ENCODE data around the gene TSPAN17.

Gene TSPAN17

GRCh38 chr5:176676361-176676824, 29.1 kb downstream of the TSPAN17 start:
- Mint-ChIP-seq H3K4me3 (no peak overlapping the region), H3K27me3 (peaks cover 55 to 74% of the 10 kb centered on the region in 2 donors), H3K36me3 (ENCODE audit: insufficient read depth) (peaks cover 3% of the 10 kb centered on the region), H3K4me1 (ENCODE audit: low read depth in 2 of 2) (peaks cover 0 to 2% of the 10 kb centered on the region in 2 donors), H3K27ac (no peak overlapping the region), H3K9me3 (no peaks in the 10 kb centered on the region)
- DNase-seq (no peak), ATAC-seq (replicated peaks) (no peak)

GRCh38 chr5:176677209-176677939, 30.1 kb downstream of the TSPAN17 start:
- Mint-ChIP-seq H3K36me3 (ENCODE audit: insufficient read depth) (peaks cover 2% of the 10 kb centered on the region), H3K27me3 (peaks cover 55 to 72% of the 10 kb centered on the region in 2 donors), H3K4me1 (ENCODE audit: low read depth in 2 of 2) (peaks cover 0 to 2% of the 10 kb centered on the region in 2 donors), H3K4me3 (no peak overlapping the region), H3K27ac (peak overlapping the region in 1 of 2 donors; percentile 38), H3K9me3 (no peaks in the 10 kb centered on the region)
- no peak for DNase-seq
- ATAC-seq (replicated peaks) = no peak

GRCh38 chr5:176678584-176678983, 31.3 kb downstream of the TSPAN17 start:
- ATAC-seq (replicated peaks) = no peak
- H3K4me3 Mint-ChIP-seq = no peak overlapping the region
- no peak for DNase-seq
- peaks cover 0 to 2% of the 10 kb centered on the region in 2 donors for H3K4me1 Mint-ChIP-seq (ENCODE audit: low read depth in 2 of 2)
- no peak overlapping the region for H3K27ac Mint-ChIP-seq
- no peaks in the 10 kb centered on the region for H3K9me3 Mint-ChIP-seq
- H3K36me3 Mint-ChIP-seq (ENCODE audit: insufficient read depth) = no peaks in the 10 kb centered on the region
- peaks cover 61 to 72% of the 10 kb centered on the region in 2 donors for H3K27me3 Mint-ChIP-seq

- ATAC-seq (replicated peaks) (no peak), DNase-seq (no peak)
- H3K36me3 Mint-ChIP-seq (ENCODE audit: insufficient read depth) = no peaks in the 10 kb centered on the region
- H3K9me3 Mint-ChIP-seq = no peaks in the 10 kb centered on the region
- no peak overlapping the region for H3K27ac Mint-ChIP-seq
- H3K4me3 Mint-ChIP-seq = no peak overlapping the region
- peaks cover 0 to 2% of the 10 kb centered on the region in 2 donors for H3K4me1 Mint-ChIP-seq (ENCODE audit: low read depth in 2 of 2)
- H3K27me3 Mint-ChIP-seq = peaks cover 69 to 75% of the 10 kb centered on the region in 2 donors
These were observed 32.3 kb downstream of the TSPAN17 start for GRCh38 chr5:176679365-176680225.

GRCh38 chr5:176680226-176680563, 32.9 kb downstream of the TSPAN17 start:
- Mint-ChIP-seq H3K9me3 (peaks cover 2 to 5% of the 10 kb centered on the region in 2 donors), H3K27ac (no peak overlapping the region), H3K36me3 (ENCODE audit: insufficient read depth) (no peaks in the 10 kb centered on the region), H3K4me1 (ENCODE audit: low read depth in 2 of 2) (peaks cover 0 to 2% of the 10 kb centered on the region in 2 donors), H3K27me3 (peaks cover 74 to 81% of the 10 kb centered on the region in 2 donors), H3K4me3 (no peak overlapping the region)
- DNase-seq (no peak), ATAC-seq (replicated peaks) (no peak)

- no peak for DNase-seq
- ATAC-seq (replicated peaks) = no peak
- Mint-ChIP-seq H3K27me3 (peaks cover 74 to 75% of the 10 kb centered on the region in 2 donors), H3K27ac (no peak overlapping the region), H3K4me1 (ENCODE audit: low read depth in 2 of 2) (peaks cover 0 to 2% of the 10 kb centered on the region in 2 donors), H3K4me3 (no peak overlapping the region), H3K36me3 (ENCODE audit: insufficient read depth) (no peaks in the 10 kb centered on the region), H3K9me3 (peaks cover 3 to 6% of the 10 kb centered on the region in 2 donors)
These were observed 34.8 kb downstream of the TSPAN17 start for GRCh38 chr5:176682016-176682531.

- H3K9me3 Mint-ChIP-seq = peaks cover 3 to 6% of the 10 kb centered on the region in 2 donors
- no peak overlapping the region for H3K27ac Mint-ChIP-seq
- no peak for DNase-seq
- no peak for ATAC-seq (replicated peaks)
- H3K4me1 Mint-ChIP-seq (ENCODE audit: low read depth in 2 of 2) = no peaks in the 10 kb centered on the region
- no peaks in the 10 kb centered on the region for H3K36me3 Mint-ChIP-seq (ENCODE audit: insufficient read depth)
- H3K27me3 Mint-ChIP-seq = peaks cover 54 to 56% of the 10 kb centered on the region in 2 donors
- H3K4me3 Mint-ChIP-seq = no peak overlapping the region
These were observed 37.7 kb downstream of the TSPAN17 start for GRCh38 chr5:176685010-176685409.

GRCh38 chr5:176687247-176687646, 40.0 kb downstream of the TSPAN17 start:
- Mint-ChIP-seq H3K9me3 (peaks cover 3 to 6% of the 10 kb centered on the region in 2 donors), H3K27me3 (peaks cover 58 to 61% of the 10 kb centered on the region in 2 donors), H3K36me3 (ENCODE audit: insufficient read depth) (no peaks in the 10 kb centered on the region), H3K27ac (no peak overlapping the region), H3K4me1 (ENCODE audit: low read depth in 2 of 2) (no peaks in the 10 kb centered on the region), H3K4me3 (no peak overlapping the region)
- DNase-seq (no peak), ATAC-seq (replicated peaks) (no peak)

GRCh38 chr5:176687881-176688280, 40.6 kb downstream of the TSPAN17 start:
- Mint-ChIP-seq H3K27me3 (peaks cover 58 to 61% of the 10 kb centered on the region in 2 donors), H3K27ac (no peak overlapping the region), H3K4me3 (no peak overlapping the region), H3K9me3 (peaks cover 3 to 6% of the 10 kb centered on the region in 2 donors), H3K36me3 (ENCODE audit: insufficient read depth) (no peaks in the 10 kb centered on the region), H3K4me1 (ENCODE audit: low read depth in 2 of 2) (no peaks in the 10 kb centered on the region)
- DNase-seq (no peak), ATAC-seq (replicated peaks) (no peak)

GRCh38 chr5:176690911-176691310, 43.6 kb downstream of the TSPAN17 start:
- peak overlapping the region in 1 of 2 donors; percentile 4 for H3K27ac Mint-ChIP-seq
- H3K36me3 Mint-ChIP-seq (ENCODE audit: insufficient read depth) = no peaks in the 10 kb centered on the region
- no peaks in the 10 kb centered on the region for H3K9me3 Mint-ChIP-seq
- no peak for ATAC-seq (replicated peaks)
- no peaks in the 10 kb centered on the region for H3K4me1 Mint-ChIP-seq (ENCODE audit: low read depth in 2 of 2)
- no peak overlapping the region for H3K4me3 Mint-ChIP-seq
- peaks cover 60 to 67% of the 10 kb centered on the region in 2 donors for H3K27me3 Mint-ChIP-seq
- no peak for DNase-seq

- Mint-ChIP-seq H3K27ac (no peak overlapping the region), H3K36me3 (ENCODE audit: insufficient read depth) (no peaks in the 10 kb centered on the region), H3K27me3 (peaks cover 65 to 74% of the 10 kb centered on the region in 2 donors)
These were observed 44.2 kb downstream of the TSPAN17 start for GRCh38 chr5:176691524-176691923.

GRCh38 chr5:176692326-176692725, 45.0 kb downstream of the TSPAN17 start:
- no peaks in the 10 kb centered on the region for H3K9me3 Mint-ChIP-seq
- H3K4me1 Mint-ChIP-seq (ENCODE audit: low read depth in 2 of 2) = no peaks in the 10 kb centered on the region
- DNase-seq = no peak
- ATAC-seq (replicated peaks) = no peak
- no peaks in the 10 kb centered on the region for H3K36me3 Mint-ChIP-seq (ENCODE audit: insufficient read depth)
- H3K27ac Mint-ChIP-seq = no peak overlapping the region
- H3K27me3 Mint-ChIP-seq = peaks cover 73 to 82% of the 10 kb centered on the region in 2 donors
- no peak overlapping the region for H3K4me3 Mint-ChIP-seq

More at GRCh38 chr5:176691524-176691923, 44.2 kb downstream of the TSPAN17 start:
- ATAC-seq (replicated peaks) = no peak
- Mint-ChIP-seq H3K4me1 (ENCODE audit: low read depth in 2 of 2) (no peaks in the 10 kb centered on the region), H3K9me3 (no peaks in the 10 kb centered on the region), H3K4me3 (no peak overlapping the region)
- DNase-seq = no peak

- Mint-ChIP-seq H3K4me3 (no peak overlapping the region), H3K36me3 (ENCODE audit: insufficient read depth) (no peaks in the 10 kb centered on the region), H3K4me1 (ENCODE audit: low read depth in 2 of 2) (no peaks in the 10 kb centered on the region), H3K27me3 (peaks cover 79 to 88% of the 10 kb centered on the region in 2 donors), H3K9me3 (no peaks in the 10 kb centered on the region), H3K27ac (no peak overlapping the region)
- no peak for ATAC-seq (replicated peaks)
- DNase-seq = no peak
These were observed 45.7 kb downstream of the TSPAN17 start for GRCh38 chr5:176692839-176693476.

Measured in effector memory CD8-positive, alpha-beta T cell (primary cell).